Loucy (cell line): ENCODE data around the gene TTLL5.

ENCODE experiments used
- H2AFZ ChIP-seq: fragments of 200-600 bp; sonication (generic); 2 replicates; pipeline ENCODE4 v1.6.0; 2016; ENCODE audit warnings: antibody characterized with exemption, mild to moderate bottlenecking, low read length, moderate library complexity
- H3F3A ChIP-seq: fragments of 200-600 bp; 2 replicates; pipeline ENCODE4 v1.6.0; 2016; ENCODE audit warnings: antibody characterized with exemption, low read depth, mild to moderate bottlenecking
- H3K27me3 ChIP-seq: fragments of 200-600 bp; sonication (generic); 2 replicates; pipeline ENCODE4 v1.6.1; 2014; ENCODE audit warnings: low read length, mild to moderate bottlenecking; ENCODE audit not compliant: insufficient read depth, poor library complexity, severe bottlenecking
- H3K36me3 ChIP-seq: fragments of 200-600 bp; sonication (generic); 2 replicates; pipeline ENCODE4 v1.6.1; 2016; ENCODE audit warnings: low read length; ENCODE audit not compliant: insufficient read depth
- H3K4me1 ChIP-seq: fragments of 200-600 bp; sonication (generic); 2 replicates; pipeline ENCODE4 v1.5.1; 2014; ENCODE audit warnings: low read length, mild to moderate bottlenecking; ENCODE audit not compliant: insufficient read depth, poor library complexity, severe bottlenecking
- H3K4me2 ChIP-seq: fragments of 200-600 bp; sonication (generic); 2 replicates; pipeline ENCODE4 v1.6.0; 2014; ENCODE audit warnings: antibody characterized with exemption, low read length, low read depth, mild to moderate bottlenecking; ENCODE audit not compliant: poor library complexity, severe bottlenecking
- H3K4me3 ChIP-seq: fragments of 200-600 bp; sonication (generic); 2 replicates; pipeline ENCODE4 v1.5.1; 2014; ENCODE audit warnings: low read length, mild to moderate bottlenecking, mixed read lengths; ENCODE audit not compliant: poor library complexity, severe bottlenecking
- H3K79me2 ChIP-seq: fragments of 200-600 bp; sonication (generic); 2 replicates; pipeline ENCODE4 v1.6.1; 2014; ENCODE audit warnings: low read length; ENCODE audit not compliant: insufficient read depth
- H3K9ac ChIP-seq: fragments of 200-600 bp; sonication (generic); 2 replicates; pipeline ENCODE4 v1.6.0; 2014; ENCODE audit warnings: mild to moderate bottlenecking, low read depth, low read length, moderate library complexity; ENCODE audit not compliant: poor library complexity, severe bottlenecking
- H3K9me2 ChIP-seq: fragments of 200-600 bp; sonication (generic); replicated peaks from 2 replicates; pipeline ENCODE4 v1.6.1; 2016; ENCODE audit warnings: low read depth, low read length, mixed read lengths
- H3K9me3 ChIP-seq: fragments of 200-600 bp; sonication (generic); 2 replicates; pipeline ENCODE4 v1.6.1; 2014; ENCODE audit warnings: mild to moderate bottlenecking, antibody characterized with exemption, low read length, low read depth; ENCODE audit not compliant: insufficient read depth
- H4K20me1 ChIP-seq: fragments of 200-600 bp; sonication (generic); 2 replicates; pipeline ENCODE4 v1.6.0; 2014; ENCODE audit warnings: antibody characterized with exemption, low read length, mild to moderate bottlenecking; ENCODE audit not compliant: insufficient read depth, poor library complexity, severe bottlenecking
- CTCF ChIP-seq: fragments of 200-600 bp; sonication (generic); conservative IDR thresholded peaks from 2 replicates; pipeline ENCODE4 v1.5.1; 2014; ENCODE audit warnings: mild to moderate bottlenecking, antibody characterized with exemption, low read length
- EZH2phosphoT487 ChIP-seq: fragments of 200-600 bp; IDR thresholded peaks from 2 replicates; pipeline ENCODE4 v1.6.1; 2018; ENCODE audit warnings: antibody characterized with exemption, mild to moderate bottlenecking, moderate library complexity, borderline replicate concordance

TTLL5 gene

GRCh38 chr14:75969891-75970290, 308.8 kb downstream of the TTLL5 start:
- Histone ChIP-seq H3K4me1 (no peaks in the 10 kb centered on the region), H4K20me1 (no peaks in the 10 kb centered on the region), H3K4me2 (no peak overlapping the region), H3K27me3 (no peaks in the 10 kb centered on the region), H3F3A (no peaks in the 10 kb centered on the region), H3K9me3 (no peaks in the 10 kb centered on the region), H3K9me2 (no peaks in the 10 kb centered on the region), H2AFZ (no peak overlapping the region), H3K36me3 (no peaks in the 10 kb centered on the region), H3K9ac (no peak overlapping the region), H3K79me2 (no peaks in the 10 kb centered on the region), H3K4me3 (no peak overlapping the region)
- TF ChIP-seq EZH2phosphoT487, result no peak

DNA sequence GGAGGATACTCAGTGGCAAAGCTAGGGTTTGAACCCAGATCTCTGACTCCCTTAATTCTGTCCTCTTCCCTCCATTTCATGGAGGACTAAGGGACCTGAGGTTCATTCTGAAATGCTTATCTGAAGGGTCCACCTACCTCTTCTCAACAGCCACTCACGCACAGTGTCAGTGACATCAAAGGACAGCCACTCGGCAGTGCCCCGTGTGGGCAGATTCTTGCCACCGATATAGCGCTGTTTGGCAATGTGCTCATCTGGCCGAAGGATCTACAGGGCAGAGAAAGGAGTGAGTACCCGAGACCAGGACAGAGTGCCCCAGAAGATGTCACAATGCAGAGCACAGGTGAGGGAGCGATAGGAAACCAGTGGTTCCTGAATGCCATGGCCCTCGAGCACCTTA, 309.9 kb downstream of the TTLL5 start:
- no peaks in the 10 kb centered on the region for H3K79me2 ChIP-seq
- H3K4me1 ChIP-seq, result no peaks in the 10 kb centered on the region
- H2AFZ ChIP-seq, result no peak overlapping the region
- H3K36me3 ChIP-seq, result no peaks in the 10 kb centered on the region
- H3K27me3 ChIP-seq, result no peaks in the 10 kb centered on the region
- peak; percentile 35 for TF ChIP-seq CTCF
- TF ChIP-seq EZH2phosphoT487, result no peak
- H3K4me3 ChIP-seq, result no peak overlapping the region
- H3K9me3 ChIP-seq, result no peaks in the 10 kb centered on the region
- H3K4me2 ChIP-seq, result no peak overlapping the region
- H3K9ac ChIP-seq, result no peak overlapping the region
- H3K9me2 ChIP-seq, result no peaks in the 10 kb centered on the region
- no peaks in the 10 kb centered on the region for H3F3A ChIP-seq
- no peaks in the 10 kb centered on the region for H4K20me1 ChIP-seq

DNA sequence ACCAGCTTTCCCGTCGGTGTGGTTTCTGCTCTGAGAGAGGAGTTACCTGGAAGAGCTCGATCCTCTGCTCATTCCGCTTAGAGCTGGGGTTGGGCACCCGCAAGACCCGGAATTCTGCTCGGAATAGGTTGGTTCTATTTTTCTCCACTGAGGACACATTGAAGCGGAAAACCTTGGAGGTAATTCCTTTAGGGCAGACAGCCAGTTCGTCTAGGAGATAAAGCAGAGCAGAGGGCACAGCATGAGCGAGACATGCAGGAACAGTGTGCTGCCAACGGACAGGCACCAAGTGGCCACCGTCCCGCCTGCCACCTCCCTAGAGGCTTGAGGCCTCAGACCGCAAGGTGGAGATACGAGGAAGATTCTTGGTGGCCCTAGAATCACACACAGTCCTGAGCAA, 310.5 kb downstream of the TTLL5 start:
- Histone ChIP-seq H3K4me3 (no peak overlapping the region), H3K9me2 (no peaks in the 10 kb centered on the region), H2AFZ (no peak overlapping the region), H3K36me3 (no peaks in the 10 kb centered on the region), H3K9me3 (no peaks in the 10 kb centered on the region), H3K79me2 (no peaks in the 10 kb centered on the region), H3K27me3 (no peaks in the 10 kb centered on the region), H3K9ac (no peak overlapping the region), H3F3A (no peaks in the 10 kb centered on the region), H3K4me2 (no peak overlapping the region), H4K20me1 (no peaks in the 10 kb centered on the region), H3K4me1 (no peaks in the 10 kb centered on the region)
- TF ChIP-seq CTCF, result no peak
- TF ChIP-seq EZH2phosphoT487, result no peak

DNA sequence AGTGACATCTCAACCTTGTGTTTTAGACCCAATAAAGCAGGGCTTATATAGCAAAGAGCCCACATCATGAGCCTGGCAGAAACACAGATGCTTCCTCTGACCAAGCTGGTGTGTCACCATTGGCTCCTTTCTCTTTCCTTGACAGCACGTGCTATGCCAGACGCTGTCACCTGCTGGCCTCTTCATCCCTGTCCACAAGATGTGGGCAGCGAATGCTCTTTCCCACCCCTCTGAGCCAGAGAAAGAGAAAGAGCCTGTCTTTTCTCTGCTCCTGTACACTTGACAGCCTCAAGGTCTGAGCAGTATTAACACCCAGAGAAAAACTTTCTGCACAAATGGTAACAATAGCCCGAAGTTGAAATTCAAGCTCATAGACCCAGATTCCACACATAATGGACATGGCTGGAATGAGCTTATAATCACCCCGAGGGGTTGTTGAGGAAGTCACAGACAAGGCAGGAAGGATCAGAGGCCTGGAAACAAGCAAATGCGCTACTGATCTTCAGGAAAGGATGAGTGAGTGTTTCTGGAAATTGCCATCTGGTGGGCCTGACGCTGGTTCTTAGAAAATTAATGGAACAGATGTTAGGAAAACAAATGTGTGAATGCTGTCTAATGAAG, 311.9 kb downstream of the TTLL5 start:
- Histone ChIP-seq H3K4me3 (no peak overlapping the region), H3K4me1 (no peaks in the 10 kb centered on the region), H3K4me2 (no peak overlapping the region), H4K20me1 (no peaks in the 10 kb centered on the region), H3K9me2 (no peaks in the 10 kb centered on the region), H3K27me3 (no peaks in the 10 kb centered on the region), H3F3A (no peaks in the 10 kb centered on the region), H3K79me2 (no peaks in the 10 kb centered on the region), H3K9me3 (no peaks in the 10 kb centered on the region), H3K36me3 (no peaks in the 10 kb centered on the region), H3K9ac (no peak overlapping the region), H2AFZ (no peak overlapping the region)
- no peak for TF ChIP-seq CTCF
- TF ChIP-seq EZH2phosphoT487, result no peak
